Measurements from ENCODE around the gene ABCC4.

Gene ABCC4

GRCh38 chr13:95150555-95150954 is 150.7 kb downstream of the ABCC4 start:
- DNase-seq = no peak

DNA sequence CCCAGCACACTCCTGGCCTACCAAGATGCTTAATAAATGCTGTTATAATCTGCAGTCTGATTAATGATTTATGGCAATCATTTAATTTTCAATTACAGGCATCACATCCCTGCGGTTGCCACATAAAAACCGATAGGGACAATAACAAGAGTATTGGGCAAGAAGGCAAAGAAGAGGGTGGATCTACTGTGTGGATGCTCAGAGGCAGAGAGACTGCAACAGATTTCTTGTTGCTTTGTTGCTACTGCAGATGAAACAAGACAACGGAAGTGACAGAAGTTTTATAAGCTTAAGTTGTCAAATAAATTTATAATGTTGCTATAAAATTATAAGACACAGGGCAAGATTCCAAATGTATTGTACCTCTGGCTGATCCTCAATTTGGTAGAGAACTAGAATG is 154.8 kb downstream of the ABCC4 start:
- no peak for DNase-seq

DNA sequence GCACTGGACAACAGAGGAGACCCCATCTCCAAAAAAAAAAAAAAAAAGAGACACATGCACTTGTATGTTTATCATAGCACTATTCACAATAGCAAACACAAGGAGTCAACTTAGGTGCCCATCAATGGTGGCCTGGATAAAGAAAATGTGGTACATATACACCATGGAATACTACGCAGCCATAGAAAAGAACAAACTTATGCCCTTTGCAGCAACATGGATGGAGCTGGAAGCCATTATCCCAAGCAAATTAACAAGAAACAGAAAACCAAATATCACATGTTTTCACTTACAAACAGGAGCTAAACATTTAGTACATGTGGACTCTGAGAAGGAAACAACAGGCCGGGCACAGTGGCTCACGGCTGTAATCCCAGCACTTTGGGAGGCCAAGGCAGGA is 155.7 kb downstream of the ABCC4 start:
- DNase-seq = no peak

DNA sequence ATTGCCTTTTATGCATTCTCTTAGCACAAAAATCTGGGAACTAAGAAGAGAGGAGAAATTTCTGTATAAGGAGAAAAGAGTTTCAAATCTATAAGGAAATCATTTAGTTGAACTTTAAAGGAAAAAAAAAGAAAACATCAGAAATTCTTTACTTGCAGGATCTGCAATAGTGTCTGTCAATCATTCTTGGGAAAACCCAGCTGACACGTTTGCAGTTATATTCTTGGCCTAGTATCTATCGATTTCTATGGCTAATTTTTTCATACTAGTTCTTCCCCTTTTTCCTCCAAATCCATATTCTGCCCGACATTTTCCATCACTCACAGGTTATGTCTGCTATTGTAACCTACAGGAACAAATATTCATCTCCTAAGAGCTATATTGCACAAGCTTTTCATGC is 160.7 kb downstream of the ABCC4 start:
- DNase-seq = no peak

DNA sequence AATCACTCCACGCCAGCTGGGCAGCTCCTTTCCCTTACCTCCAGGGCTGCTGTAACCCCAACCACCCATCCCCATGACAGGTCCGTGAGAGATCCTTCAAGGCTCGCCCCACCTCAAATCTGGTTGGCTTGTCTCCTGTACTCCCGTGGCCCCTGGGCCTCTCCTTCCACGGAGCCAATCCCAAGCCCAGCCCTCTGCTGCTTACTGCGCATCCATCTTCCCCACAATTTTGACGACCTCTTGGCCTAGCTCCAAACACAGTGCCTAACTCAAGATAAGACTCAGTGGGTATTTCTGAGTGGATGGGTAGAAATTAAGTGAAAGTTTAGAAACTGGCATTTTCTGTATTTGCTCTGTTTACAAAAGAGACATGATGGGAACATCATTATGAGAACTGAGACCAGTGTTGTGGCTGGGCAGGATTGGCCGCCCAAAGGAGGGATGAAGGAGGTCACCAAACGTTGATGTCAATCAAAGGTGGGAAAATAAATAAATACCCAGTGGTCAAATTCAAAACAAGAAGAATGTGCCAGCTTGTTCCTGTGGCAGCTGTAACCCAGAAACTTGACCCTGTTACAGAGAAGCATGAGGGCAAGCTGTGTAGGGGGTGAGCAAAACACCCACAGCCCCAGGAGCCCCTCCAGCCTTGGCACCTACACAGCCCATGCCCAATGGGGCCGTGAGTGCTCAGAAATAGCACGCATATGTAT is 162.2 kb downstream of the ABCC4 start:
- no peak for DNase-seq

- no peak for DNase-seq
These were observed 164.2 kb downstream of the ABCC4 start for GRCh38 chr13:95137096-95137495.

DNA sequence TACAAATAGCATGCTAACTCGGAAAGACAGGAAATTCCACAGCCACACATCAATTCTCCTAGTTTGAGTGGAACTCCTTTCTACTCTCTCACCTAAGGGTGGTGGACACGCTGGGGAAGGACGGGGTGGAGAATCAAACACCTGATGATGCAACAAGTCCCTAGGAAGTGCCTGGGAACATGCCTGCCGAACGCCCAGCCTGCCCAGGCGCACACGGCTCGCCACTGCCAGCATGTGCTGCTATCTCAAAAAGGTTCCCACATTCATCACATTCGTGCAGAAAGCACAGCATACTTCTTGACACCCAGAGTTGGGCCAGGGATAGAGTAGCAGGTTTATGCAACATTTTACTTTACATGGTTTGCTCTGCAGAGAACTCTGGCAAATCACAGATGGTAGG is 164.6 kb downstream of the ABCC4 start:
- DNase-seq = no peak

DNA sequence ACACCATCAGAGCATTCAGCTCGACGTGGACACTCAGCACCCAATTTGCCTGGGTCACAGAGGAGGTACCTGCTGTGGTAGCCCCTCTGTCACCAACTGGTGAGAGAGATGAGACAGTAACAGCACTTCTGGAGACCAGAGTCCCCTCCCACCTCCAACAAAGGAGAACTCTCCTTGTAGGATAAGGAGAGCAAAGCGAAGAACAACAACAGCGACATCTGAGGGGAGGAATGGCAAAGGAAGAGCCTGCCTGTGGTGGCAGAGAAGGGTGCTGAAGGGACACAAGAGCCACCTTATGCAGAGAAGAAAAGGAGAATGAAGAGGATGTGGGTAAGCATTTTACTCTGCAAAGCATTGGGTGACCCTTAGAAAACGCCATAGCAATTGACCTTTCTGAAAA is 167.8 kb downstream of the ABCC4 start:
- no peak for DNase-seq

GRCh38 chr13:95129004-95129403 is 172.2 kb downstream of the ABCC4 start:
- DNase-seq = no peak

DNA sequence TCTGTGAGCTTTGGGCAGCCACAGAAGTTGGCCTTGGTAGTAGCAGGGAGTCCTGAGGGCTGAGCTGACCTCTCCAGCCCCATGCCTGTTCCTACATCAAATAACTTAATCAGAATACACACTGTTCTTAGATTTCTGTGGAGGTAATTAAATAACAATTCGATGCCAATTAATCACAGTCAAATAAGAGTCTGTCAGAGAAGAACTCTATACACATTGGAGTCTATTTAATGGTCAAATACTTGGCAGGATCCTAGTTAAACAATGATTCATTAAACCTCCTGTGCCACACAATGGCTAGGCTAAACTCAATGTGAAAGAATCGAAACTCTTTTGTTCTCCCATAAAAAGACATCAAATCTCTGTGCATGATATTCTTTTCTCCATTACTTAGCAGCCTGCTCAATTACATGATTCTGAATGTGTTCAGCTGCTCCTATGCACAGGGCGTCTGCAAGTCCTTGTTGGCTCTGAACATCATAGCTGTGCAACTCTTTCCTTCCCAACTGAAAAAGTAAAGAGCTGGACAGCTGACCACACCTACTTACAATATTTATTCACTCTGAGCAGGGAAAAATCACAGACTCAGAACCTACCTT is 173.1 kb downstream of the ABCC4 start:
- no peak for DNase-seq

DNA sequence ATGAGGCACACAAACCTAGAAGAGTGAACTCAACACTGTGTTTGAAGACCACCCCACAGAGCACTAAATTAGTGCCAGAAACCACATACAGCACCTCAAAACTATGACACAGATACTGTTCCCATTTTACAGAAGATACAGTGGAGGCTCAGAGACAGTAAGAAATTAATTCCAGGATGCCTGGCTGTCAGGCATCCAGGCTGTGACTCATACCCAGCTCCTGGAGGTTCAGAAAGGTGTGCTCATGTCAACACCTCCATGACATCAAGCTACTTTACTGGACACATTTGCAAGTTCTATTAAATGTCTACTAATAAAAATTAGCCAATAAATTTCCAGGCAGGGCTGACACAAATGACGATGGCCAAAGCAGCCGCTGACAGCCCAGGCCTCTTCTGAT is 176.3 kb downstream of the ABCC4 start:
- DNase-seq = no peak

DNA sequence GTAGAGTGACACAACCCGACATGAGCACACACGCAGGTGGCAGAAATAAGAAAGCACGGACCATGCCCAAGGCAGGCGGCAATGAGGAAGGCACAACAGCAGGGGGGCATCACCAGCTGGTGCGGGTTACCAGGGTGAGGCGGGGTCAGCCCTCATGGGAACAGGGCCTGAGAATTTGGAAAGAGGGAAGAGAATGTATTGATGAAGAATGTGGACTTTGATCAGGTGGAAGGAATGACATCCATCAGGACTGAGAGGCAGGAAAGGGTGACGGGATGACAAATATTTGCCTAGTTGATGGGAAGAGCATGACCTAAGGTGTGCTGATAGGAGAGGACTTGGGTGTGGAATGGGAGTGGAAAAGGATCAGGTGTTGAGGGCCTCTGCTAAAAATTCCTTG is 177.5 kb downstream of the ABCC4 start:
- no peak for DNase-seq

DNA sequence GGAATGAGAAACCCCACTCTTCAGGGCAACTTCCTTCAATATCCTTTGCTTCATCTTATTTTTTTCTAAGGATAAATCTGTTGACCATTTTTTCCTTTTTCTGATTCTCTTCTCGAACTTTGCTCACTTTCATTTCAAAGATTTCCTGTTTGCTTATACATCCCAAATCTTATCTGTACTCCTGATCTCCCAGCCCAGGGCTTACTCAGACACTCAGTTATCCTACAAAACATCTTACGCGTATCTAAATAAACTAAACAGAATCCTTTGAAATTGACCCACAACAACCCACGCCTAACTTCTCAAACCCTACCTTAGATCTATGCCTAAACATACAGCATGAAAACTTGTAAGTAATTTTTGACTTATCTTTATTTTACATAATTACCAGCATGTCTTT is 179.2 kb downstream of the ABCC4 start:
- DNase-seq = no peak

- no peak for DNase-seq
These were observed 179.7 kb downstream of the ABCC4 start for GRCh38 chr13:95121516-95121915.

DNA sequence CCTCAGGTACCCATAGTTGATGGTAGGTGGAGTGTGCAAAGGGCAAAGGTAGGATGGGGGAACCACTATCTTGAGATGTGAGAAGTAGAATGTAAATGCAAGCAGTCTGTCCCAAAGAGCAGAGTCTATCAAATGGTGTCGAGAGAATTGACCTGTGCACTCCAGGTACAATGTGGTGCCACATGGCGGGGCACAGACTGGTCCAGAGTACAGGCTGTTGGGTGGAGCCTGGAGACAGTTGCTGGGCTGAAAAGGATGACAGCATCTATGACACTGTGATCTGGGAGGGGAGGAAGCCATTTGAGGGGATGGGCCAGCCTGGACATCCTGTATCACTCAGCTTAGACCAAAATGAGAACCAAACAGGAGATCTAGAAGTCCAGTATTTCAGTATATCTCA is 180.6 kb downstream of the ABCC4 start:
- DNase-seq = no peak

DNA sequence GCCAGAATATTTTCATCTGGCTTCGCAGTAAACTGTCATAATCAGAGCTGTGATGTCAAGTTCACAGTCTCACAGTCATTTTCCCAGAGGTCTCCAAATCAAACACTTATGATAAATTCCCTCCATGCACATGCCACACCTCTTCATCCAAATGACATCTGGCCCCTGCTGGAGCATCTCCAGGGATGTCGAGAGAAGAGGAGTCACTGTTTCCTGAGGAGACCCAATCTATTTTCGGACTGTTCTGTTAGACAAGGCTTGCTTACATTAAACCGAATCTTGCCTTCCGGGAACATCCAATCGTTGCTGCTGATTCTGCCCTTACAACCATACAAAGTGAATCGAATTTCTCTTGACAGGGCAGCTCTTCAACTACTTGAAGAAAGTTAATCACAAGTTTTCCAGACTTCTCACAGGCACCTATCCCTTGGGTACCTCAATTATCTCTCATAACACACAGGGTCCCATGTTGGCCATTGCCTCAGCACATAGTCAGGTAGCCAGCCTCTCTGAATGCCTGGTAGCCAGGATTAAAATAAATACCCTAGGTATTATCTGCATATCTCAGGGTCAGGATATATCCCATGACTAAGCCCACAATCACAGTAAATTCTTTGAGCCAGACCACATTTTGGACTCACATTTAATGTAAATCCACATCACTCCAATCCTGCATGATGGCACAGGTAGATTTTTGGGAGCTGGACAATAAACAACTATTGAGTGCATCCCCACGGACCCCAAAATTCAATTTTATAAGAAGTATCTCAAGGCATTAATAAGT is 182.5 kb downstream of the ABCC4 start:
- DNase-seq = no peak

- DNase-seq = no peak
These were observed 184.2 kb downstream of the ABCC4 start for GRCh38 chr13:95117092-95117491.

DNA sequence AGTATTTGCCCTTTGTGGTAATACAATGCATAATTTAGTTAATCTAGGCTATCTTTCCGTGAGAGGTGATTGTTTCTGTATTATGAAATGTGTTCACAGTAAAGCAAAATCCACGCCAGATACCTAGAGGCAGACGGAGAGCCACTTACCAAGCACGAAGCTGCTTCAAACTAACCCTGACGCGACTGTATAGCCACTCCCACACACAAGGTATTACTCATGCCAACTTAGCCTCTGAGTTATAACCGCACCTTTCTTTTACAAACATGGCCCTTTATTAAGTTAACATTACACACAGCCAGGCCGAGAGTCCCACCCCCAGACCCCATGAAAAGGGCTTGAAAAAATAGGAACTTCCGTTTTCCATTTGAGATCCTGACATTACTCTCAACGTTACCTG is 185.7 kb downstream of the ABCC4 start:
- DNase-seq = no peak

DNA sequence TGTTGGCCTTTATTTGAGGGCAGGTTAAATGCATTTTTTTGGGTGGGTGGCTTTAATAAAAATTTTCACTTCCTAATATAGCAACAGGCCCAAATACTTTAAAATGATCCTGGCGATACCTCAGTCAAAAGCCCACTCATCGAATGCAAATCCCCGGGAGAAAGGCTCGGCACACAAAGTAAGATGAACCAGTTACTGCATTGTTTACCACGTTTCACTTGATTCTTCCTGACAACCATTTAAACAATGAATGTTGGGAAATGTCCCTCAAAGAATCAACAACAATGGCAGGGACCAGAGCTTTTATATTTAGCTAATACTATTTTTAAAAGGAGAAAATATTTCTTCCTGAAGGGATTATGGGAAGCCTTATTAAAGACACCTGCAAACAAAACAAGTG is 187.7 kb downstream of the ABCC4 start:
- no peak for DNase-seq

- no peak for DNase-seq
These were observed 188.4 kb downstream of the ABCC4 start for GRCh38 chr13:95112883-95113282.

- DNase-seq = no peak
These were observed 189.6 kb downstream of the ABCC4 start for GRCh38 chr13:95111608-95112007.

- no peak for DNase-seq
These were observed 194.7 kb downstream of the ABCC4 start for GRCh38 chr13:95106562-95106961.

DNA sequence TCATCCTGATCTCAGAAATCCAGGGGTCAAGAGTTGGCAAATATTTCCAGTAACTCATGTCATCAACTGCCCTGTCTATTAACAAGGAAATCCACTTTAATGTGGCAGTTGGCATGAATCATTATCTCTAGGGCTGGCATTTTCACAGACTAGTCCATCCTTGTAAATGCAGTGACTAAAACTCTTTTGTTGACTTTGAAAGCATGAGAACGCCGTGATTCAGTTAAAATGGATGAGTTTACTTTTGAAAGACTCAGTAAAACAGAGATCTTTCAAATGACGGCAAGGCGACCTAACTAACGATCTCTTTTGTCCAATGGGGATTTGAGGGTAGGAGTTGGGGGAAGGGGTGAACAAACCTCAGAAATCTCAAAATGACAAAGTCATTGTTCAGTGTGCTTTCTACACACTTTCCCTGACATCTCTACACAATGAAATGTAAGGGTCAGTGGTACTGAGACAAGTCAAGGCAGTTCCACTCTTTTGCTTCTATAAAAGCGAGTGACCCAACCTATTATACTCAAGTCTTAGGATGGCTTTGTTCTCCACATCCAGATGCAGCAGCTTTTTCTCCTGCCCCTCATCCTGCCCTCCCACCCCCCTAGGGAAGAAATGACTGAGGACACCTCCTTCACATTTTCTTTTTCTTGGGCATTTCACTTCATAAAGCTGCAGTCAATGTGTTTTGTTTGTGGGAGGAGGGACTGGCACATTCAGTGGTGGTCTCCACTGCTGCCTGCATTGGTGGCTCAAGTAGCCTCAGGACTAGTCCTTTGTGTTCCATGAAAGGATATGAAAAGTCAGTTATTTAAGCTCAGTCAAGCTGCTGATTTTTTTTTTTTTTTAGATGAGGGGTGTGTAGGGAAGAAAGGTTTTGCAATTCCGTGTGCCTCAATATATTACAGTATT is 200.5 kb downstream of the ABCC4 start:
- no peak for DNase-seq
